Activated CD8-positive, alpha-beta T cell treated with anti-CD3 and anti-CD28 coated beads for 36 hours (primary cell): ENCODE measurements around the gene NCBP3. TPM values are rescaled to one million over a fixed set of nuclear protein-coding genes. Genes with fewer than 3 reads are reported as not detected.
"Not testable (repeated sequence)": the region's sequence is repeated elsewhere in the genome, so short reads cannot be mapped to it uniquely, and the experiment has no call there.

Source experiments
- ATAC-seq: fragments of 200-7000 bp; cut with Tn5 transposase; one replicate; pipeline ENCODE4 v1.10.0; 2021; ENCODE audit warnings: mild to moderate bottlenecking, moderate library complexity
- CTCF ChIA-PET: fragments of 350-600 bp; sonication (Branson Sonifier 250); formaldehyde crosslinking; loops from one replicate; lab custom pipeline; 2021; ENCODE audit warnings: antibody characterized with exemption; lab: Charles Lee
- POLR2A ChIA-PET: fragments of 350-600 bp; sonication (Branson Sonifier 250); formaldehyde crosslinking; loops from one replicate; lab custom pipeline; 2021; ENCODE audit warnings: antibody characterized with exemption; lab: Charles Lee
- DNase-seq: peaks from one replicate; pipeline ENCODE4 v3.0.0-alpha.2; 2020
- H3K27ac Mint-ChIP-seq: one replicate; pipeline ENCODE4 v1.8.0; 2021; ENCODE audit warnings: mild to moderate bottlenecking, mixed read lengths
- H3K27me3 Mint-ChIP-seq: one replicate; pipeline ENCODE4 v1.8.0; 2021; ENCODE audit warnings: mixed read lengths
- H3K36me3 Mint-ChIP-seq: one replicate; pipeline ENCODE4 v1.8.0; 2021; ENCODE audit warnings: low read depth, mixed read lengths
- H3K4me1 Mint-ChIP-seq: one replicate; pipeline ENCODE4 v1.8.0; 2021; ENCODE audit warnings: low read depth, mixed read lengths
- H3K4me3 Mint-ChIP-seq: one replicate; pipeline ENCODE4 v1.8.0; 2021; ENCODE audit warnings: mild to moderate bottlenecking, moderate library complexity, mixed read lengths
- H3K9me3 Mint-ChIP-seq: one replicate; pipeline ENCODE4 v1.8.0; 2021; ENCODE audit warnings: mixed read lengths
- intact Hi-C: fragments of 100-400 bp; cut with micrococcal nuclease; formaldehyde crosslinking; loops from one replicate; pipeline ENCODE4 v1.10.0; 2022
- total RNA-seq, 2 experiments: library from RNA; stranded (reverse); gene quantifications; one replicate each; pipeline ENCODE4 v1.2.3, GENCODE V29; 2021
- TF ChIP-seq, protein P1 (sequence below): fragments of 200-600 bp; IDR thresholded peaks from one replicate; pipeline ENCODE4 v1.8.0; 2022; ENCODE audit warnings: antibody characterized with exemption, mild to moderate bottlenecking

NCBP3 gene
- total RNA-seq, 2 experiments from 2014 or later, result 34.7 to 41.1 TPM

GRCh38 chr17:3846437-3847164, 555 bp upstream of the NCBP3 start:
- ChIA-PET CTCF (interaction anchor here (0.6 to 6.0 kb wide), 33 partner anchors 9 to 256 kb away, joined by 3 to 101 read pairs (median 5); partner anchors contain the start of genes CTNS, HASPIN, P2RX1 and P2RX5), POLR2A (interaction anchor here (0.6 to 2.1 kb wide), 9 partner anchors 11 to 197 kb away, joined by 3 to 9 read pairs (median 5); partner anchors contain the start of genes ATP2A3 and HASPIN)
- H3K4me3 Mint-ChIP-seq, result peak overlapping the region; percentile 96
- no peak overlapping the region for H3K27ac Mint-ChIP-seq
- peaks cover 9% of the 10 kb centered on the region for H3K36me3 Mint-ChIP-seq
- peaks cover 20% of the 10 kb centered on the region for H3K4me1 Mint-ChIP-seq
- ATAC-seq (no peak), DNase-seq (no peak)
- TF ChIP-seq, protein P1, sequence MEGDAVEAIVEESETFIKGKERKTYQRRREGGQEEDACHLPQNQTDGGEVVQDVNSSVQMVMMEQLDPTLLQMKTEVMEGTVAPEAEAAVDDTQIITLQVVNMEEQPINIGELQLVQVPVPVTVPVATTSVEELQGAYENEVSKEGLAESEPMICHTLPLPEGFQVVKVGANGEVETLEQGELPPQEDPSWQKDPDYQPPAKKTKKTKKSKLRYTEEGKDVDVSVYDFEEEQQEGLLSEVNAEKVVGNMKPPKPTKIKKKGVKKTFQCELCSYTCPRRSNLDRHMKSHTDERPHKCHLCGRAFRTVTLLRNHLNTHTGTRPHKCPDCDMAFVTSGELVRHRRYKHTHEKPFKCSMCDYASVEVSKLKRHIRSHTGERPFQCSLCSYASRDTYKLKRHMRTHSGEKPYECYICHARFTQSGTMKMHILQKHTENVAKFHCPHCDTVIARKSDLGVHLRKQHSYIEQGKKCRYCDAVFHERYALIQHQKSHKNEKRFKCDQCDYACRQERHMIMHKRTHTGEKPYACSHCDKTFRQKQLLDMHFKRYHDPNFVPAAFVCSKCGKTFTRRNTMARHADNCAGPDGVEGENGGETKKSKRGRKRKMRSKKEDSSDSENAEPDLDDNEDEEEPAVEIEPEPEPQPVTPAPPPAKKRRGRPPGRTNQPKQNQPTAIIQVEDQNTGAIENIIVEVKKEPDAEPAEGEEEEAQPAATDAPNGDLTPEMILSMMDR, result peak; percentile 27
- intact Hi-C loops, result loop anchor here (5.0 kb wide), 1 partner anchor 109 kb away; no protein-coding TSS in a partner anchor
- H3K27me3 Mint-ChIP-seq, result peaks cover 4% of the 10 kb centered on the region
- no peaks in the 10 kb centered on the region for H3K9me3 Mint-ChIP-seq

DNA sequence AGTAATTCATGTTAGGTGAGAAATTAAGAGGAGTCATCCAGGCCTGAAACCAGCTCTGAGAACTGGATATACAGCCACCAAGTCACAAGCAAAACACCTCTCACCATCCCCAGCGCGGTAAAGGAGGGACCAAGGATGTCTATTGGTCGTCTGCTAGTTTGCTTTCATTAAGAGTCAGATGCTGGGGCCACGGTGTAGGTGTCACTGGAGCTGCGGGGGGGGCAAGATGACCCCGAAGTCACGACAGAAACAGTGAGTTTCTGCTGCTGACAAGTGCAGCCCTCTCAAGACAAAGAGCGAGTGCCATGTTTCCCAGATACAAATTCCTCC, 790 bp downstream of the NCBP3 start:
- POLR2A ChIA-PET, result interaction anchor here (0.6 to 2.1 kb wide), 16 partner anchors 11 to 149 kb away, joined by 3 to 9 read pairs (median 4); partner anchors contain the start of genes ATP2A3, HASPIN and P2RX5
- CTCF ChIA-PET, result interaction anchor here (0.8 to 6.0 kb wide), 29 partner anchors 8 to 229 kb away, joined by 3 to 101 read pairs (median 5); partner anchors contain the start of genes CAMKK1, HASPIN and P2RX1
- TF ChIP-seq, protein P1, result no peak
- Mint-ChIP-seq H3K36me3 (peaks cover 19% of the 10 kb centered on the region), H3K27me3 (peaks cover 2% of the 10 kb centered on the region), H3K27ac (peak overlapping the region; percentile 93), H3K4me1 (peaks cover 30% of the 10 kb centered on the region), H3K4me3 (peak overlapping the region; percentile 96), H3K9me3 (no peaks in the 10 kb centered on the region)
- ATAC-seq (peak; percentile 63), DNase-seq (peak; percentile 87)
- intact Hi-C loops, result loop anchor here (5.0 kb wide), 1 partner anchor 108 kb away; no protein-coding TSS in a partner anchor

GRCh38 chr17:3844556-3844955, 1.5 kb downstream of the NCBP3 start:
- H3K9me3 Mint-ChIP-seq, ATAC-seq, H3K27ac Mint-ChIP-seq, H3K27me3 Mint-ChIP-seq, DNase-seq, intact Hi-C loops: not testable (repeated sequence)
- Mint-ChIP-seq H3K36me3 (peaks cover 25% of the 10 kb centered on the region), H3K4me3 (peak overlapping the region; percentile 96), H3K4me1 (peaks cover 31% of the 10 kb centered on the region)
- ChIA-PET CTCF (interaction anchor here (0.9 to 6.0 kb wide), 26 partner anchors 13 to 230 kb away, joined by 3 to 101 read pairs (median 5); partner anchors contain the start of genes CAMKK1 and P2RX1), POLR2A (interaction anchor here (0.9 to 1.9 kb wide), 9 partner anchors 10 to 121 kb away, joined by 3 to 6 read pairs (median 3); partner anchors contain the start of gene HASPIN)

GRCh38 chr17:3843935-3844516, 2.0 kb downstream of the NCBP3 start:
- CTCF ChIA-PET, result interaction anchor here (0.6 to 6.0 kb wide), 26 partner anchors 13 to 230 kb away, joined by 3 to 101 read pairs (median 5); partner anchors contain the start of gene CAMKK1
- ATAC-seq (no peak), DNase-seq (peak; percentile 60)
- Mint-ChIP-seq H3K27me3 (peaks cover 2% of the 10 kb centered on the region), H3K4me1 (peaks cover 33% of the 10 kb centered on the region), H3K4me3 (peak overlapping the region; percentile 96), H3K36me3 (peaks cover 26% of the 10 kb centered on the region), H3K9me3 (no peaks in the 10 kb centered on the region), H3K27ac (no peak overlapping the region)
- POLR2A ChIA-PET, result interaction anchor here (0.9 to 1.9 kb wide), 6 partner anchors 16 to 120 kb away, joined by 3 to 6 read pairs (median 3); partner anchors contain the start of gene HASPIN
- intact Hi-C loops, result no loop called here
- TF ChIP-seq, protein P1, result peak; percentile 60

DNA sequence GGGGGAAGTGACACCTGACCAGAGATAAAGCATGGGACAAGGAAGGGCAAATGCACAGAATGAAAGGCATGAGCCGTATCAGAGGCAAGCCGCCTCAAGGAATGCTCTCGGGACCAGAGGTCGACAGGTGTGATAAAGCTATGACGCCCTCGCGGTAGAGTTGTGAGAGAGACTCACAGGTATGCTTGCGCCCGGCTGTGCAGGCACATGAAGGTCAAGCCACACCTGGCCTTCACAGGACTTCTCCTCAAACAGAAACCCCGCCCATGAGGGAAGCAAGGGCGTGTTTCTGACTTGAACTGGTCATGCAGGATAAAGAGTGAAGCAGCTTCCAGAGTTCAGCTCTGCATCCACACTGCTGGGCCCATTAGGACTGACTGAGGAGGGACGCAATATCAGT, 7.8 kb downstream of the NCBP3 start:
- Mint-ChIP-seq H3K36me3 (peaks cover 49% of the 10 kb centered on the region), H3K9me3 (no peaks in the 10 kb centered on the region), H3K4me3 (no peak overlapping the region), H3K27me3 (no peaks in the 10 kb centered on the region), H3K27ac (no peak overlapping the region), H3K4me1 (peaks cover 24% of the 10 kb centered on the region)
- no peak for ATAC-seq
- intact Hi-C loops, result no loop called here
- no peak for DNase-seq
- ChIA-PET CTCF (interaction anchor here (0.7 to 3.9 kb wide), 7 partner anchors 11 to 156 kb away, joined by 3 to 33 read pairs (median 6); no protein-coding TSS in a partner anchor), POLR2A (interaction anchor here (0.6 to 1.3 kb wide), 3 partner anchors 41 to 159 kb away, joined by 3 read pairs; no protein-coding TSS in a partner anchor)
- TF ChIP-seq, protein P1, result no peak
